Effector CD8-positive, alpha-beta T cell (primary cell): ENCODE data around the gene WASL.
"Not testable (repeated sequence)": the region's sequence is repeated elsewhere in the genome, so short reads cannot be mapped to it uniquely, and the experiment has no call there.

Source experiments
- DNase-seq: peaks from one replicate; lab custom pipeline; 2025; lab: John Stamatoyannopoulos, UW

The WASL gene

DNA sequence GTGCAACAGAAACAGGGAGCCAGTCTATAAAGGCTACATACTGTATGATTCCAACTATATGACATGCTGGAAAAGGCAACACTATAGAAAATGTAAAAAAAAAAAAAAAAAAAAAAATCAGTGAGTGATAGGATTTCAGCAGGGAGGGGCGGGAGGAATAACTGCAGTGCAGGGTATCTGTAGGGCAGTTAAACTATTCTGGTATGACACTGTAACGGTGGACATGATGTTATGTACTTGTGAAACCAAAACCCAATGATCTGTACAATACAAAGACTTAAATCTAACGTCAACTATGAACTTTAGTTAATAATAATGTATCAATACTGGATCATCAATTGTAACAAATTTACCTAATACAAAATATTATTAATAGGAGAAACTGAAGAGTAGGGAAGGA, 14.3 kb downstream of the WASL start:
- no peak for DNase-seq

DNA sequence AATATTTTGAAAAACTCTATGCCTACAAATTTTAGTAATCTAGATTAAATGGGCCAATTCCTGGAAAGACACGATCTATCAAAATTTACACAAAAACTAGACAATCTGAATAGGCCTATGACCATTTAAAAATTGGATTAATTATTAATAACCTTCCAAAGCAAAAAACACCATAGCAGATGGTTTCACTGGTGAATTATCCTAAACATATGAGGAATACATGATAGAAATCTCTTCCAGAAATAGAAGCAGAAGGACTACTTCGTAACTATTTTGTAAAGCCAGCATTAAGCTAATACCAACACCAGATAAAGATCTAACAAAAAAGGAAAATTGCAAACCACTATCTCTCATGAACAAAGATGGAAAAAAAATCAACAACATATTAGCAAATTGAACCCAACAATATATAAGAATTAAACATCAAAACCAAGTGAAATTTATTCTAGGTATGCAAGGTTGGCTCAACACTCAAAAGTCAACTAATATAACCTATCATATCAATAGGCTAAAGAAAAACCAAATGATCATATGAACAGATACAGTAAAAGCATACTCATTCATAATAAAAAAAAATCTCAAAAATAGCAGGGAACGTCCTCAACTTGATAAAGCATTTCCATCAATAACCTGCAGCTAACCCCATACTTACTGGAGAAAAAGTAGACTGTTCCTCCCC, 16.3 kb downstream of the WASL start:
- no peak for DNase-seq

DNA sequence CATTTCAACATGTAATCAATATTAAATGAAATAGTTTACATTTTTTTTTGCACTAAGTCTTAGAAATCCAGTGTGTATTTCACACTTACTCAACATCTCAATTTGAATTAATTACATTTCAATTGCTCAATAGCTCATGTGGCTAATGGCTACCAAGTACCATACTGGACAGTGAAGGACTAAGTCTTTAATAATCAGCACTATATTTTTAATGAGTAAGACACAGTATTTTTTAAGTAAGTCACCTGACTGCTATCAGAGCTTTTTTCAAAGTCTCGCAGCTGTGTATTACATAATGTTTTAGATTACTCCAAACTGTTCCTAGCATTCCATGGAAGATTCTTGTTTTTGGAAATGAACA, 19.6 kb downstream of the WASL start:
- DNase-seq = no peak

DNA sequence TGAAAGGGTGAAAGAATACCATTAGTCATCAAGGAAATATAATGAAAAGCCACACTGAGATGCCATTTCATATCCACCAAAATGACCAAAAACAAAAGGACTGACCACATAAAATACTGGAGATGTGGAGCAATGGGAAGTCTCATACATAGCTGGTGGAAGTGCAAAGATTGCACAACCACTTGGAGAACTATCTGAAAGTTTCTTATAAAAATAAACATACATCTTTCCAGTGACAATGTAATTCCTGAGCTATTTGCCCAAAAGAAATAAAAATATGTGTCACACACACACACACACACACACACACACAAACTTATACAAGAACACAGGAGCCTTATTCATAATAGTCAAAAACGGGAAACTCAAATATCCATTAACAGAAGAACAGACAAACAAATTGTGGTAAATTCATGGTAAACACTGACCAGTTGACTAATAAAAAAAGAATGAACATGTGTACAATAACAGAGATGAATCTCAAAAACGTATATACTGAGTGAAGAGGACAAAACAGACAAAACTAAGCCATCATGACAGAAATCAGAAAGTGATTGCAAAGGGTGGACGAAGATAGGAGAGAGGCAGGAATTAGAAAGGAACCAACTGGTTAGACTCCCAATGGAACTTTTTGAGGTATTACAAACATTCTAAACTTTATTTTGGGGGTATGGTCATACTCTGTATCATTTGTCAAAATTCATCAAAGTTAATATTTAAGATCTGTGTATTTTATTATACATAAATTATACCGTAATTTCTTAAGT, 21.5 kb downstream of the WASL start:
- DNase-seq = no peak

DNA sequence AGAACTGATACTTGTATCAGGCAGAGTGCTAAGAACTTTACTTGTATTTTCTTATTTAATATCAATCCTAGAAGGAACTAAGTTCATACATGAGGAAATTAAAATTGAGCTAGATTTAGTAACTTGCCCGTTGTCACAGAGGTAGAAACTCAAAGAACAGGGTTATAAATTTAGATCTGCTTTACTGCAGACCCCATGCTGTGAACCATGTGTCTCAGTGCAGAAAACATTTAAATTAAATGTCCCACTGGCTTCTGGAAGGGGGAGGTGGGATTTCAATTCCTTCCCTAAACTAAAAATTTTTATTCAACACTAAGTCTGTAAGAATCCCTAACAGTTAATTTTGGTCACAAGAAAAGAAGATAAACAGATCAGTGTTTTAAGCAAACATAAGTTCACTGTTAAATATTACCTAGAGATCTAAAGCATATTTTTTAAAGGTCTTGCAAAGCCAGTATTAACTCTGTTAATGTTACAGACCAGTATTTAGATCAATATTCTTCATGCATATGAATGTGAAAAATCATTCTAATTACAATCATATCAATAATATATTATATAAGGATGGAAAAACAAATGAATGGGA, 23.1 kb downstream of the WASL start:
- DNase-seq = no peak

DNA sequence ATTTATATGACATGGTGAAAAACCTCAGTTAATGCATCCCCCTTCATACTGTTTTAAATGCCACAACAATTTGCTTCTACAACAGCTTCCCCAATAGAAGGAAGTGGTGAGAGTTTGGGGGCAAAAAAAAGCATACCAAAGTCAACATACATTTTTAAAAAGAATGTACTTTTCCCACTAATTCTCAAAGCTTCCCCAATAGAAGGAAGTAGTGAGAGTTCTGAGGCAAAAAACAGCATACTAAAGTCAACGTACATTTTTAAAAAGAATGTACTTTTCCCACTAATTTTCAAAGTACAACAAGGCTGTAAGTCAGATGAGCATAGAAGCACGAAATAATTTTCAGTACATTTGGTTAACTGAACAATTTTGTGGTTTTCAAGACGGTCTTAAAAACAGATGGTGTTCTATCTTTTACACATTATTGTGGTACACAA, 24.0 kb downstream of the WASL start:
- DNase-seq = no peak

DNA sequence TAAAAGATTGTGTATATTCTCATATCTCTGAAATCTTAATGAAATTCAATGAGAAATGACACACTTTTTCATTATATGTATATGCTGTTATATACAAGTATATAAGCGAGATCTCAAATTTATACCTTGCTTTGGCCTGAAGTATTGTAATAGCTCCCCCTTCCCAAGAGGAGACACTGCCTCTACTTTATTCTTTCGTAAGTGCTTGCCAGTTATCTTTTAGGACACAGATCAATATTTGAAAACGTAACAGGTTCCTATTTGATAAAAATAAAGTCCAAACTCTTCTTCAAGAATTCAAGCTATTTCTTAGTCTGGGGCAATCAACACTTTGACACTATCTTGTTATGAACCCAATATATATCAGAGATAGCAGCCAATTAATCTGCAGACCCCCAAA, 24.9 kb downstream of the WASL start:
- no peak for DNase-seq

DNA sequence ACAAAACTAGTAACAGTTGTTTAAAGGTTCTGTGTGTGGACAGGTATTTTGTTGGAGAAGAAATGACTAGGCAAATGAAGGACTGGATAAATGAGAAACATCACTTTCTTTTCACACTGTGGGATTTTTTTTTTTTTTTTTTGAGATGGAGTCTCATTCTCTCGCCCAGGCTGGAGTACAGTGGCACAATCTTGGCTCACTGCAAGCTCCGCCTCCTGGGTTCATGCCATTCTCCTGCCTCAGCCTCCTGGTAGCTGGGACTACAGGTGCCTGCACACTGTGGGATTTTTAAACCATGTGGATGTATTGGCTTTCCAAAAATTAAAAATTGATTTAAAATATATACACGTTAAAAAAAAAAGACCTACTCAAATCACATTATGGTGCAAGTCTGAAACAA, 28.3 kb downstream of the WASL start:
- DNase-seq = not testable (repeated sequence)

DNA sequence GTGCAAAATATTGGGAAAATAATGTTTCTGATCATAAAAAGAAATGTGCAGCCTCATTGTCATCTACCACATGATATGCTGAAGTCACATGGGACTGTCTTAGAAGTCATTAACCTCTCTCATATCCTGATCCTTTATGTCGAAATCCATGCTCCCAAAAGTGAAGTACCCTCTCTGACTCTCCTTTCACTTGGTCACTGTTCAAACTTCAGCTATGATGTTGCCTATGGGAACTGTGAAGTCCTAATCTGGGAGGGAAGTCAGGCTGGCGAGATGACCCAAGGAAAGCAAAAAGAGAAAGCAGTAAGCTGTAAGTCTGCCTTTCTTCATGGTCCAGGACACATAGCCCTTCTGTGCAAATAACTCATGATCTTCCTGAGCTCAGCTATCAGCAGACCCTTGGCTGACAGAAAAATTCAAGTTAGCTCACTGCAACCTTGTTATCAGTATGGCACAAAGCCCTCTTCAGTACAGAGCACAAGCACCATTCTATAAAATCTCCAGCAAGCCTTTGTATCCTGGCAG, 29.5 kb downstream of the WASL start:
- DNase-seq = no peak

DNA sequence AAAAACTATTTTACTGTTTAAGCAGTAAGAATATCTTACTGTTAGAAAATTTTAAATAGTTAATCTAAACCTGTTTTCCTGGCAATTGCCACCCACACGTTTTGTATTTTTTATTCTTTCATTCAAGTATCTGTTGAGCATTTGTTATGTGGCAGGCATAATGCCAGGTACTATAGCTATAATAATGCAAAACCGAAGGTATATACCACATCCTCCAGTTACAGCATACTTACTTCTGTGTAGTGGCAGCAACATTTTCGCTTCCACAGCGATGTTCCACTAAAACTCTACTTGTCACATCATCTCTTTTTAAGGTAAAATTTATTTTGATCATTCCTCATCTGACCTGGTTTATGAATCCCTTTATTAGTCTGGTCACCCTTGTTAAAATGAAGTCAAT, 30.0 kb downstream of the WASL start:
- DNase-seq = no peak

DNA sequence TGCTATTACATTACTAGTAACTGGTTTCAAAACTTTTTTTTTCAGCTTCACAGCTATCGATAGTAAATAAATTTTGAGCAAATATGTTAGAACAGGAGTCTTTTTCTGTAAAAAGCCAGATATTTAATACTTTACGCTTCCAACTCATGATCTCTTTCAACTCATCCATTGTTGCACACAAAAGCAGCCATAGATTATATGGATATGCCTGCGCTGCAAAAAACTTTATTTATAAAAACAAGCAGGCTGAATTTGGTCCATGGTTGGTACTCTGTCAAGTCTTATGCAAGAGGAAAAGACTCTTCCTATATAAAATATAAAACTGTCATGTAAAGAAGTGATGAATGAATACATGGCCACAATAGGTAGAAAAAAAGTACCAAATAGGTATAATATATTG, 31.1 kb downstream of the WASL start:
- DNase-seq = no peak

DNA sequence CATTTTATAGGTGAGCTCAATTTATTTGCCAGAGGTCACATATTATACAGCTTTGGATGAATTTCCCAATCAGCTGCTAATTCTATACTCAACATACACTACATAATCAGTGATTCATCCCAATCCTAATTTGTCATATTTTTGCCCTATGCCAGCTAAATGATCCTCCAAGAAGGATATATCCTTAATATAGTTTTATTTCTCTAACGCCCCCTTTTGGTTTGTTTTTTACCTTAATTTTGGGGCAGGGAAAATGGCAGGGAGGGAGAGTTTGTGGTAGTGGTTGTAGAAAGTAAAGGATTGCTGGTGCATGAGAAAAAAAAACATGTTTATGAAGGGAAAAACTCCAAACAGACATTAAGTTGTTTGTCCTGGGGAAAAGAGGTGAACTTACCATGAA, 31.9 kb downstream of the WASL start:
- DNase-seq = no peak

DNA sequence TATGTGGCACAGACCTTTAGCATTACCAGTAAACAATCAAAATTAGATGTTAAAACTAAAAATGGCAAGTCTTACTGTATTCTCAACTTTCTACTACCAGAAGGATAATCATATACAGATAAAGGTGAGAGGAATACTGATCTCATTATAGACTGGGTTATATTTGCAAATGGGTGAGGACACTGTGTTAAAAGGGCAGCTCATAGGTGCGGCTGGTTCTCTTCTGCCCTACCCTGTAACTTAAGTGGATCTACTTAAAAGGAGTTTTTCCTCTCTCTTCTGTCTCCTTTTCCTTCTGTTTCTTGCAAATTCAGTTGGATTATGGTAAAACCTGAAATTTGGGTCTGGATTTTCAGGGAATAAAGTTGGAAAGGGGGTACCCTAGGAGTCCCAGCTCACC, 33.0 kb downstream of the WASL start:
- no peak for DNase-seq

DNA sequence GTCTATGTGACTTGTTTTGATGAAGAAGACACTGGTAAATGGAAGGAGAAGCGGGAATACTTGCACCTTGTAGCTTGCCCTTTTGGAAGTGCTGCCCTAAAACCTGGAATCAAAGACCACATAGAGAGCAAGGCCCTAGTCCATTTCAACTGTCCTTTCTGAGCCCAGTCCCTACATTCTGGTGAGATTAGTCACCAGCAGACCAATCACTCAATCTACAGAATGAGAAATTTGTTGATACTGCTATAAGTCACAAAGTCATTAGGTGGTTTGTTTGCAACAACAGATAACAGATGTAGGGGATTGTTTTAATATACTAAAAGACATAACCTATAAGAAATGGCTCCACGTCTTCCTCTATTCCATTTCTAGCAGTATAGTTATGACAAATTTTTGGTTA, 33.6 kb downstream of the WASL start:
- no peak for DNase-seq

DNA sequence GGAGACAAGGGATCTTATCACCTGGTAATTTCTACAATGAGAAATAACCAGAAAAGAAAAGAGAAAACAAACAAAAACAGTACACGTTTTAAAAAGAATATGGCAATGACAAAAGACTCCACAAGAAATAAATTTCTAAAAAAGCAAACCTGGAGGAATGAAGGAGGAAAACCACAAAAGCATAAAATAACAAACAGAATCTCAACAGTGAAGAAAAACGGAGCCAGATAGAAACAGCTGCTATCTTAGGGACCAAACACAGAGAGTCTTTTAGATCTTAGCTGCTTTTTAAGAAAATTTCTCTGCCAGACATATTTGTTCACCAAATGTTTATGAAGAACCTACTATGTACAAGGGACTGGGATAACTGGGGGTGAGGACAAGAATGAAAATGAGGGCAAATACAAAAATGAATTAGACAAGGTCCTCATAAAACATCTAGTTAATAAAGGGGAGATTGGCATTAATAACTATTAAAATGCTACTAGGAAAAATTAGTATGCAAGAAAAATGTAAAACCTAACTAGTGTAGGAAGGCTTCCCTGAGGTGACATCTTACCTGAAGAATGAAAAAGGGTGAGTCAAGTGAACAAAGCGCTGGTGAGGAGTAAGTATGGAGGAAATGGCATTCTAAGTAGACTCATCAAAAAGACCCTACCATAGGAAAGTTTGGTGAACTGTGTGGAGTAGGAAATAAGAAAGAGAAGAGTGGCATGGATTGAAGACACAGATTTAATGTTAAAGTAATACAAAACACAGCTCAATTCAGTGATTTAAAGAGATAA, 34.3 kb downstream of the WASL start:
- no peak for DNase-seq

DNA sequence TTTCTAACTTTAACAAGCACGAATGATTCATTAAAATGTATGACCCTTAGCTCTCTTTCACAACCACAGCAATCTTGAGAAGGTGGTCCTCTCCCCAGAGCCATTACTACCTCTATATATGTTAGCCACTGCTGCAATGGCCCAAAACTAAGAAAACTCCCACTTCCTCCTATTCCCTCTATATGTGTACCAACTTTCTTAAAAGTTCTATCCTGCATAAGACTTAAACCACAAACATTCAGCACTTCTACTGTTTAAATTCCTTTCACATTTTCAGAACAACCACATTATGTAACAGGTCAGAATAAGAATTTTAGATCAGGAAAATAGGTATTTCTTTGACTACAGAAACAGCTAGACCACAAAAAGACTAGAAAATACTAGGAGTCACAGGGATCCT, 36.2 kb downstream of the WASL start:
- DNase-seq = no peak

DNA sequence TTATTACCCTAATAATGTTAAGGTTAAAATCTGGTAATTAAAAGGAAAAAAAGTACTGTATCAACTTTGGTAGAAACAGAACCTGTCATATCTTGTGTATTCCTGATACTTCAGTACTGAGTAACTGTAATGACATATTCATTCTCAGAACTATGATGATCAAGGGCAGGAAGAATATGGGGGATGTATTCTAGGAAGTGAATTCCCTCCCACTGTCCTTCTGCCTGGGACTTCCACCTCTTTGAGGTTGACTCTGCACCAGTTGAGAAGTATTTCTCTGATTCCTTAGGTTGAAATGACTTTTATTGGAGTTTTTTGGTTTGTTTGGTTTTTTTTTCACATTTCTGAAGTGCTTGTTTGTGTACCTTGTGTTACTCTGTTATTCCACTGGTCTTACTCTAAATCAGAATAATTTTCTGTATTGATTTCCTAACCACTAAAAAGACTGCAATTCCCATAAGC, 36.9 kb downstream of the WASL start:
- no peak for DNase-seq

DNA sequence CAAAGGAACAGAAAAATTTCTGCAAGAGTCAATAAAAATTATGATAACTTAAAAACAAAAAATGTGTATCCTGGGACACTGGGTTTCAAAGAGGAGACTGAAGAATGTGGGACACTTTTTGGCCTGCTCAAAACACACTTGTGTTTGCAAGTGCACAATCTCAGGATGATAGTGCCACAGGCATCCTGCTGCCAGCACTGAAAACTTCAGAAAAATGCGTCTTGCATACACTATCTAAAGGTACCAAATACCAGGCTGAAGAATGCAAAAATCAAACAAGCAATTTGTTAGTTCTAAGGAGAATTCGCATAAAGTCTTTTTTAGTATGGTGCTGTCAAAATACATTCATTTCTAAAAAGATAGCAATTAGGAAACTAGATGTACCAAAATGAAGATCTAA, 38.1 kb downstream of the WASL start:
- no peak for DNase-seq

DNA sequence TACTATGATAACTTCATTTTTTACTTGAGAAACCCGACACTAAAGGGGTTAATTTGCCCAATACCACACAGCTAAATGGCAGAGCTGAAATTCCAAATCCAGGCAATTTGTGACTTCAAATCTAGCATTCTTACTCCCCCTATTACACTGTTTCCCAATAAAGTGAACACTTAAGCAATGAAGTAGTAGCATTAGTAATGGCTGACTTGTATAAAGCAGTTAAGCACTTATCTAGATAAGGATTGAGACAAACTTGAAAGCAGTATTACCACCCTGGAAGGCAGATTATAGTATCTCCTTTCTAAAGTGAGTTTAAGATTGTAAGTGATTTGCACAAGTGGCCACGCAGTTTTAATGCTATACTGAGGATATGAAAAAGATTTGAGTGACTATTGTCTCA, 39.3 kb downstream of the WASL start:
- no peak for DNase-seq

DNA sequence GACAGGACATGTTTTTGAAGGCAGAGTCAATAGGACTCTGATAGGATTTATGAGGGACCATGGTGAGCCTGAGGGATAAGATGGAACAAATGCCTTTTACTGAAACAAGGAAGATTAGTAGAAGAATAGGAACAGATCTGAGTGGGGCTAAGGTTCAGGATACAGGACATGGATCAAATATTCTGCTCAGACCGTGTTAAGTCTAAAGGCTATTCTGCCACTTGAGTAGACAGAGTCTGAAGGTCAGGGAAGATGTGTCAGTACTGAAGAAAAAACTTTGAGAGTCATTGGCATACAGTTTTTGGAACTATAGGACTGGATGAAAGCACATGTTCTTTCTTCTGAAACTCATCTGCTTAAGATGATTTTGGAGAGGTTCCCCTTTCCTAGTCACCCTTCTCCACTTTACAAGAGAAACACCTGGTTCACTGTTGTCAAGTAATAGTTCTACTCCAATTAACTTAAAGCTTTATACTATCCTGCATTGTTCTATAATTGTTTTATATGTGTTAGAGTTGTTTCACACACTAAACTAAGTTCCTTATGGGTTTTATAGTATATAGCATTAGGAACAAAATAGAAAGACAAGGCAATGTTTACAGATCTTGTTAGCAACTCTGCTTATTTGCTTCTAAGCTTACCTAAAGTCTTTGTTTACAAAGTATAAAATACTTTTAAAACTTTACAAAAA, 43.4 kb downstream of the WASL start:
- no peak for DNase-seq

DNA sequence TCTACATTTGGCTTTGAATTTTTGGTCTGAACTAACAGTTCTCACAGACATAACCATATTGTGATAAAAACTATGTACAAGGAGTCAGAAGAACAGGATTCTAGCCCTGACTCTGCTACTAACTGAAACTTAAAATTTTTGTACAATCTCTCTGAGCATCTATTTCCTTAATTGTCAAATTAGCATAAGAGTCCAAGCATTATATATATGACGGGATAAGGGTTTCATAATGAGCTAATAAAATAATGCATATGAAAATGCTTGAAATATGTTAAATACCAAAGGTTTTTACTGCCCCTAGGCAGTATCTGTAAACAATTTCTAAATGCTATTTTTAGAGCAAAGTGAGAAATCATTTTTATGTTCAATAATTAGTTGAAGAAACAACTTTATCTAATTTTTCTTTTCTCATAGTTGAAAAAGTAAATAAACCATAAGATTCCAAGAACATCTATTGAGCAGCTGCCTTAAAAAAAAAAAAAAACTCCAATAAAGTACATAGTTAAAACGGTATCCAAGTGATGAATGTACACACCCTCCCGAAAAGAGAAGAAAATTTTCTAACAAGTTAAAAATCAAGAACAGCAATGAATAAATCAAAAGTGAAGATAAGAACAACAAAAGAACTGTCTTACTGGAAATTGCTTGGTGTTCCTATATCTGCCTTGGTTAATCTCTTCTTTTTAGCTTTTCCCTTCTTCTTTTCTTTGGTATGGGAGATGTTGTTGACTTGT, 52.7 kb downstream of the WASL start:
- no peak for DNase-seq
